GM23338 (cell line): ENCODE data around the gene CELA1. TPM values are rescaled to one million over a fixed set of nuclear protein-coding genes. Genes with fewer than 3 reads are reported as not detected.

ENCODE experiments used
- ATAC-seq: fragments of 200-7000 bp; cut with Tn5 transposase; 3 replicates; pipeline ENCODE4 v1.9.1; 2020
- DNase-seq: peaks from one replicate; pipeline ENCODE4 v3.0.0-alpha.2; 2015; ENCODE audit warnings: low spot score
- H2AFZ ChIP-seq: fragments of 200-600 bp; sonication (generic); 2 replicates; pipeline ENCODE4 v1.8.0; 2016; ENCODE audit warnings: antibody characterized with exemption, mild to moderate bottlenecking, moderate library complexity
- H3F3A ChIP-seq: fragments of 200-600 bp; sonication (generic); replicated peaks from 2 replicates; pipeline ENCODE4 v1.8.0; 2017; ENCODE audit warnings: antibody characterized with exemption, mixed run types, low read depth
- H3K27ac ChIP-seq: fragments of 200-600 bp; sonication (generic); 2 replicates; pipeline ENCODE4 v1.6.1; 2016; ENCODE audit warnings: low read depth
- H3K27me3 ChIP-seq: fragments of 200-600 bp; sonication (generic); 2 replicates; pipeline ENCODE4 v1.8.0; 2016; ENCODE audit warnings: mild to moderate bottlenecking, mixed run types, moderate library complexity; ENCODE audit not compliant: insufficient read depth
- H3K36me3 ChIP-seq: fragments of 200-600 bp; sonication (generic); 2 replicates; pipeline ENCODE4 v1.8.0; 2016; ENCODE audit warnings: mild to moderate bottlenecking; ENCODE audit not compliant: insufficient read depth
- H3K4me1 ChIP-seq: fragments of 200-600 bp; sonication (generic); 2 replicates; pipeline ENCODE4 v1.8.0; 2016; ENCODE audit warnings: mild to moderate bottlenecking, moderate library complexity; ENCODE audit not compliant: insufficient read depth
- H3K4me2 ChIP-seq: fragments of 200-600 bp; sonication (generic); 2 replicates; pipeline ENCODE4 v1.7.1; 2017; ENCODE audit warnings: mixed run types
- H3K4me3 ChIP-seq: fragments of 200-600 bp; sonication (generic); 2 replicates; pipeline ENCODE4 v1.6.1; 2016; ENCODE audit warnings: mixed run types
- H3K79me2 ChIP-seq: fragments of 200-600 bp; sonication (generic); replicated peaks from 2 replicates; pipeline ENCODE4 v1.8.0; 2017; ENCODE audit warnings: mild to moderate bottlenecking; ENCODE audit not compliant: insufficient read depth
- H3K9me2 ChIP-seq: fragments of 200-600 bp; sonication (generic); 2 replicates; pipeline ENCODE4 v1.8.0; 2017; ENCODE audit not compliant: insufficient read depth
- H4K20me1 ChIP-seq: fragments of 200-600 bp; sonication (generic); replicated peaks from 2 replicates; pipeline ENCODE4 v1.8.0; 2017; ENCODE audit warnings: mild to moderate bottlenecking; ENCODE audit not compliant: insufficient read depth
- H3K27ac Mint-ChIP-seq: 2 replicates; pipeline ENCODE4 v1.8.0; 2020; ENCODE audit warnings: inconsistent platforms, mild to moderate bottlenecking, moderate library complexity, mixed read lengths
- H3K27me3 Mint-ChIP-seq: 3 replicates; pipeline ENCODE4 v1.8.0; 2022; ENCODE audit warnings: low read depth, mild to moderate bottlenecking, moderate library complexity, mixed read lengths, inconsistent platforms; ENCODE audit not compliant: insufficient read depth, poor library complexity
- H3K36me3 Mint-ChIP-seq: 3 replicates; pipeline ENCODE4 v1.8.0; 2021; ENCODE audit warnings: low read depth, mild to moderate bottlenecking, inconsistent platforms, moderate library complexity, mixed read lengths
- H3K4me1 Mint-ChIP-seq: 3 replicates; pipeline ENCODE4 v1.8.0; 2020; ENCODE audit warnings: mild to moderate bottlenecking, inconsistent platforms, mixed read lengths
- H3K4me3 Mint-ChIP-seq: 3 replicates; pipeline ENCODE4 v1.8.0; 2021; ENCODE audit warnings: moderate library complexity, mild to moderate bottlenecking, inconsistent platforms, mixed read lengths
- H3K9me3 Mint-ChIP-seq: 3 replicates; pipeline ENCODE4 v1.8.0; 2020; ENCODE audit warnings: moderate library complexity, mild to moderate bottlenecking, inconsistent platforms, mixed read lengths
- CREB1 ChIP-seq: fragments of 250-450 bp; sonication (Bioruptor Pico); IDR thresholded peaks from 2 replicates; pipeline ENCODE4 v1.5.0; 2020; ENCODE audit warnings: low read depth, mild to moderate bottlenecking, moderate library complexity
- CTCF ChIP-seq, 2 experiments: fragments of 200-600 bp in 1 of 2; sonication (generic) in 1 of 2; conservative IDR thresholded peaks; 2 replicates each; pipeline versions ENCODE4 v1.5.1 to v1.6.1; 2016 to 2017; ENCODE audit warnings: antibody characterized with exemption in 2 of 2, low read depth in 2 of 2, mild to moderate bottlenecking in 2 of 2, moderate library complexity in 1 of 2
- ETS1 ChIP-seq: IDR thresholded peaks from 2 replicates; pipeline ENCODE4 v1.6.1; 2016; ENCODE audit warnings: antibody characterized with exemption
- JUNB ChIP-seq: IDR thresholded peaks from one replicate; pipeline ENCODE4 v1.6.1; 2016; ENCODE audit warnings: antibody characterized with exemption; ENCODE audit not compliant: unreplicated experiment
- POLR2AphosphoS5 ChIP-seq: IDR thresholded peaks from 2 replicates; pipeline ENCODE4 v1.6.1; 2016; ENCODE audit warnings: antibody characterized with exemption, low read depth
- REST ChIP-seq: IDR thresholded peaks from one replicate; pipeline ENCODE4 v1.6.1; 2018; ENCODE audit warnings: antibody characterized with exemption; ENCODE audit not compliant: unreplicated experiment
- STAT1 ChIP-seq: IDR thresholded peaks from one replicate; pipeline ENCODE4 v1.6.1; 2016; ENCODE audit warnings: antibody characterized with exemption; ENCODE audit not compliant: unreplicated experiment
- ZNF114 ChIP-seq: fragments of 250-450 bp; sonication (Bioruptor Pico); IDR thresholded peaks from 2 replicates; pipeline ENCODE4 v1.5.0; 2020; ENCODE audit warnings: mild to moderate bottlenecking, moderate library complexity
- ZNF462 ChIP-seq: fragments of 250-450 bp; sonication (Bioruptor Pico); IDR thresholded peaks from 2 replicates; pipeline ENCODE4 v1.5.0; 2020; ENCODE audit warnings: mild to moderate bottlenecking, moderate library complexity
- polyA plus RNA-seq: library from polyadenylated mRNA; unstranded; fragments of >200 nt; fragmentation: Nextera tagmentation; extraction: Ambion mirVana; gene quantifications from 2 replicates; pipeline ENCODE4 v1.2.1, GENCODE V29; 2016
- total RNA-seq: library from RNA; depleted of rRNA; stranded (reverse); fragments of >200 nt; shearing (Covaris generic); gene quantifications from 2 replicates; pipeline ENCODE4 v1.2.3, GENCODE V29; 2014

CELA1 gene
- total and polyA plus RNA-seq, 2 experiments from 2014 or later: not detected

- Histone ChIP-seq H4K20me1 (no peaks in the 10 kb centered on the region; the same call in 1 of the 2 replicates), H3K79me2 (no peaks in the 10 kb centered on the region), H3F3A (no peaks in the 10 kb centered on the region), H3K4me1 (no peaks in the 10 kb centered on the region), H3K27me3 (no peaks in the 10 kb centered on the region), H3K27ac (no peak overlapping the region), H3K4me2 (no peak overlapping the region), H3K9me2 (no peaks in the 10 kb centered on the region), H2AFZ (no peak overlapping the region), H3K4me3 (no peak overlapping the region), H3K36me3 (no peaks in the 10 kb centered on the region)
- Mint-ChIP-seq H3K36me3 (peaks cover 15% of the 10 kb centered on the region), H3K4me3 (no peak overlapping the region), H3K9me3 (no peaks in the 10 kb centered on the region), H3K27me3 (peaks cover 4% of the 10 kb centered on the region), H3K4me1 (no peaks in the 10 kb centered on the region), H3K27ac (no peak overlapping the region)
- TF ChIP-seq POLR2AphosphoS5: no peak
- TF ChIP-seq CREB1 (CRISPR knock-in tag): no peak
- no peak for TF ChIP-seq STAT1
- no peak for TF ChIP-seq ZNF462 (CRISPR knock-in tag)
- TF ChIP-seq REST: no peak
- no peak for TF ChIP-seq ZNF114 (CRISPR knock-in tag)
- TF ChIP-seq JUNB: no peak
- TF ChIP-seq CTCF (conservative IDR thresholded peaks at IDR 0.05; ENCODE audit: low read depth in 2 of 2): no peak
- TF ChIP-seq ETS1: no peak
- no peak for ATAC-seq
- DNase-seq: no peak
Measured at GRCh38 chr12:51362307-51362706, 15.8 kb upstream of the CELA1 start.
